Measurements from ENCODE around the gene NR1H3.
"Not testable (repeated sequence)": the region's sequence is repeated elsewhere in the genome, so short reads cannot be mapped to it uniquely, and the experiment has no call there.

Gene NR1H3

DNA sequence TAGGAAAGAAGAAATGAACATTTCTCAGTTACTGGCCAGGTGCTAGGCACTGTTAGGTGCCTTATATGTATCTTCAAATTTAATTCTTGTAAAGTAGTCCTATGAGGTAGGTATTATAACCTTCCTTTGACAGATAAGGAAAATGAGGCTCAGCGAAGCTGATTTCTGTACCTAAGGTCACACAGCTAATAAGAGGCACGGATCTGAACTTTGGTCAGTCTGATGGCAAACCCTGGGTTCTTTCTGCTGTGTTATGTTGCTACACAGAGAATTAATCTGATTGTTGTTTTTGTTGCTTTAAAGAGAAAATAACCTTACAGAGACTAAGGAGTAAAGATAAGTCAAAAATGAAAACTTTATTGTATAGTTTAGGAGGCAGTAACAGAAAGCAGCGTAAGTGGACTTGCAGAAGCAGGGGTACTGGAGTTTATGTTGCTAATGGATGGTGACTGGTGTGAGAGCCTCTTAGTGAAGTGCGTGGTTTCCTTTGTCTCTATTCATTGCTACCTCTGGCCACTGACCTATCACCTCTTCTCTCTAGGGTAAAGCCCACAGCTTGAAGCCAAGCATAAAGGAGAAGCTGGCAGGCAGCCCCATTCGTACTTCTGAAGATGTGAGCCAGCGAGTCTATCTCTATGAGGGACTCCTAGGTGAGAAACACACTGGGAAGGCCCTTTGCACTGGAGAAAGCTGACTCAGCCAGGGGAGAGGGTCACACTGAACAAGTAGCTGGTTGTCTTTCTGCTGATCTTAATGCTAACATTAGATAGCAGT, 50.4 kb downstream of the NR1H3 start:
- no peak for DNase-seq

DNA sequence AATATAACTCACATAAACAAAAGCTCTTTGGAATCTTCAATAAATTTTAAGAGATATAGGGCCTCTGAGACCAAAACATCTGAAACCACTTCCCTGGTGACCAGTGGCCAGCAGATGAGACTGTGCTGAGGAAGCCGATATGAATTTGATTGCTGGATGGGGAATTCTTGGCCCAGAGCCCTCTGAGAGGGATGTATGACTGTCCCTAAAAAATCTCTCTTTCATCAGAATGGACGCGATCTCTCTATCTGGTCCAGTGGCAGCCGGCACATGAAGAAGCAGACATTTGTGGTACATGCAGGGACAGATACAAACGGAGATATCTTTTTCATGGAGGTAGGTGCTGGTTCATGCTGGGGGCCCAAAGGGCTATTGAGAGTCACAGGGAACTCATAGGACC, 57.2 kb downstream of the NR1H3 start:
- DNase-seq, result no peak

DNA sequence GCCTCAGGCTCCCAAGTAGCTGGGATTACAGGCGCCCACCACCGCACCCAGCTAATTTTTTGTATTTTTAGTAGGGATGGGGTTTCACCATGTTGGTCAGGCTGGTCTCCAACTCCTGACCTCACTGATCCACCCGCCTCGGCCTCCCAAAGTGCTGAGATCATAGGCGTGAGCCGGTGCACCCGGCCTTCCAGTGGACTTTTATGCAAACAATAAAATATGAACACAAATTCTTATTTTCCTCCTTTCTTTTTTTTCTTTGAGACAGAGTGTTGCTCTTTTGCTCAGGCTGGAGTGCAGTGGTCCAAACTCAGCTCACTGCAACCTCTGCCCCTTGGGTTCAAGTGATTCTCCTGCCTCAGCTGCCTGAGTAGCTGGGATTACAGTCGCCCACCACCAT, 58.7 kb downstream of the NR1H3 start:
- not testable (repeated sequence) for DNase-seq

DNA sequence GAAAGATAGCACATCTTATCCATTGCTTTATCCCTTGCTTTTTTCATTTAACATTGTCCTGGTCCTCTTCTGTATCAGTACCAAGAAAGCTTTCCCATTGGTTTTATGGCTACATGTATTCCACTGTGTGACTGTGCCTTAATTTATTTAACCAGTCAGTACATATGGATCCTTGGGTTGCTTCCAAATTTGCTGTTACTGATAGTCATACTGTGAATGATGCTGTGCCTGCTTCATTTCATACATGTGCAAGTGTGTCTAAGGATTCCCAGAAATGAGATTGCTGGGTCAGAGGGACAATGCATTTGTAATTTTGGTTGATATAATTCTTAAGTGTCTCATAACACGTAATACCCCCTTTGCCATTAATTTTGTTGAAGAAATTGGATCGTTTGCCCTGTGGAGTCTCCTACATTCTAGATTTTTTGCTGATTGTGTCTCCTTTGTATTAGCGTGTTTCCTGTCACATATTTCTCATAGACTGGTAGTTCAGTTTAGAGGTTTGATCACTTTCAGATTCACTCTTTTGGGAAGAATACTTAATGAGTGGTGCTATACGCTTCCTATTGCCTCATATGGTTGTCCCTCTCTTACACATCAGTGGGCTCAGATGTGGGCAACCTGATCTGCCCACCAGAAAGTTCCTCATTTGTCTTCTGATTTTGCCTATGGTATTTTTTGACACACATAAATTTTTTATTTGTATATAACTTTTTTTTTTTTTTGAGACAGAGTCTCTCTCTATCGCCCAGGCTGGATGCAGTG, 59.5 kb downstream of the NR1H3 start:
- no peak for DNase-seq

DNA sequence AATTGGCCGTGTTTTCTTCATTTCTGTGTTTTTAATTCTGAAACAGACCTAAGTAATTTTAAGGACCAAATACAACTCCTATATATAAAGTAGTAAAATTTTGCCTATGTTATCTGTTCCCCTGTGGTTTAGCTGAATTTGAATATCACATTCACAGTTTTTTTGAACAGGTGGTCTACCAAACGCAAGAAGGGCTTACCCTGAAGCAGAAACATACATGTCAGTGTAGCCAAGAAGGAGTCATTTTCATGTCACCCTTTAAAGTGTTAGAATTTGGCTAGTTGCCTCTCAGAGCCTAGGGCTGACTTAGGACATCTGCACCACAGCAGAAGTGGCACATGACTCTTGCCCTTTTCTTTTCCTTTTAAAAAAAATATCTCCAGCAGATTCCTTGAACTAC, 60.4 kb downstream of the NR1H3 start:
- DNase-seq, result no peak

All from NCI-H2107 (cell line).